GM10266 (cell line): ENCODE data around the gene MLH3.

Experiments used
- DNase-seq: peaks from one replicate; pipeline ENCODE4 v3.0.0; 2012; ENCODE audit errors: extremely low spot score
- CTCF ChIP-seq: IDR thresholded peaks from 2 replicates; pipeline ENCODE4 v1.5.1; 2012; ENCODE audit warnings: mild to moderate bottlenecking, low read depth; ENCODE audit not compliant: control insufficient read depth, insufficient read depth; ENCODE audit errors: missing control alignments

Gene MLH3

GRCh38 chr14:75050852-75051555 lies at the start of gene MLH3:
TSS of gene MLH3 (minus strand) at chr14:75051467. CDS start at chr14:75049655, 1,812 bp downstream.
- TF ChIP-seq CTCF: no peak
- DNase-seq: peak; percentile 89

GRCh38 chr14:75098682-75099081 lies 47.4 kb upstream of the MLH3 start:
- no peak for DNase-seq
- TF ChIP-seq CTCF: no peak

GRCh38 chr14:75098212-75098611 lies 46.9 kb upstream of the MLH3 start:
- DNase-seq: no peak
- TF ChIP-seq CTCF: no peak

- no peak for TF ChIP-seq CTCF
- no peak for DNase-seq
Measured at GRCh38 chr14:75096959-75097358, 45.7 kb upstream of the MLH3 start.

- no peak for DNase-seq
- no peak for TF ChIP-seq CTCF
Measured at GRCh38 chr14:75095690-75096089, 44.4 kb upstream of the MLH3 start.

GRCh38 chr14:75094896-75095295 lies 43.6 kb upstream of the MLH3 start:
- no peak for TF ChIP-seq CTCF
- no peak for DNase-seq

- no peak for DNase-seq
- TF ChIP-seq CTCF: no peak
Measured at GRCh38 chr14:75092698-75093097, 41.4 kb upstream of the MLH3 start.
